NCI-H128 (cell line): Measurements from ENCODE around the gene TIGAR.

Source experiments
- DNase-seq: peaks from one replicate; lab custom pipeline; 2025; ENCODE audit not compliant: unreplicated experiment; lab: John Stamatoyannopoulos, UW

The TIGAR gene

GRCh38 chr12:4375449-4375848, 54.4 kb downstream of the TIGAR start:
- no peak for DNase-seq

DNA sequence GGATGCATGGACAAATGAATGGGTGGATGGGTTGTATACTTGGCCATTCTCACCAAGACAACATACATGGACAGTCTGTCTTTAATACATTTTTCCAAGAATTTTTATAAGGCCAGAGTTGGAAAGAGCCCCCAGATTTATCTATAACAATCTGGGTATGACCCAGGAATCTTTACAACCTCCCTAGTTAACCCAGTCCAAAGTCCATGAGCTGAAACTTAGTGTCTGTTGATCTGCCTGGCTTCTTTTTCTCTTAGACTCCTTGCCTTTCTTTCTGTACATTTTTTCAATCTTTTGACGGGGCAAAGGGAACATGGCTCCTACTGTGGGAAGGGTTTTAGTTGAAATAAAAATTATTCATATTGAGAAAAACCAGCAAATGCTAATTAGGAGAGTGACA, 57.8 kb downstream of the TIGAR start:
- no peak for DNase-seq

DNA sequence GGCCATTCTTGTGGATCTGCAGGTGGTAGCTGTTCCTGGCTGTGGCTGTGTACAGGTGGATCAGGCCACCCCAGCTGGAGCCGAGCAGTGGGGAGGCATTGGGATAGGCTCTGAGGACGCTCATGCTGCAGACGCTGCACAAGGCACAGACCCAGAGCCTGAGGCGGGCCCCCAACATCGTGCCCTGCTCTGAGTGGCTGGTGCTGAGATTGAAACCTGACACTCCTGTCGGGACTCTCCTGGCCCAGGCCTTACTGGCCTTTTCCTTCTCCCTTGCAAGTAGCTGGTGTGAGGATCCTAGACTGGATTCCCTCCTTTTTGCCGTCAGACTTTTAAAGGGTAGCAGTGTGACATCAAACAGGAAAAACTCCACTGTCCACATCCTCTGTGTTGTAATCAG, 58.4 kb downstream of the TIGAR start, which contains the start of gene FGF23:
FGF23 (minus strand) TSS at position 308 of the 400 bp plus-strand sequence; CDS start at position 178, 130 bp downstream.
- no peak for DNase-seq

- DNase-seq: no peak
Observed at GRCh38 chr12:4380332-4380731, 59.3 kb downstream of the TIGAR start.

DNA sequence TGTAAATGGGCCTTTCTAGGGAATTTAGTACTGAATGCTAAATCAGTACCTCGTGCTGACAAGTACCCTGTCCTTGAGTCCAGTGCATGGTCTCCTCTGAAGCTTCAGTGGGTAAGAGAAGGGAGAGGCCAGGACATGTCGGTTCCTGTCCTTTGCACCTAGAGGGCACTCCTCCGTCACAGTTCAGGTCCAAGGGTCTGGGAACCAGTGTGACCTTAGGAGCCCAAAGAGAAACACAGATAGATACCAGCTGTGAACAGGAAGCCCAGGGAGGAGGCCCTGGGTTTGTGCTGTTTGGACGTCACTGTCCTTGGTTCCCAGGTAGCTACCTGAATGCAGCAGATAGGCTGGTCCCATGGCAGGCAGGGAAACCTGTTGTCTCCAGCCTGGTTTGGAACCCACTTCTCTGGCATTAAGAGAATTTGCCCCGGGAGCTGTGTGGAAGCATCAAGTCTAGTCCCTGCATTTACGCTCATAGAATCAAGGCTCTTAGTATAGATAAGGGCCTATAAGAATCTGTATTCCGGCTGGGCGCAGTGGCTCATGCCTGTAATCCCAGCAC, 62.4 kb downstream of the TIGAR start:
- DNase-seq: no peak

DNA sequence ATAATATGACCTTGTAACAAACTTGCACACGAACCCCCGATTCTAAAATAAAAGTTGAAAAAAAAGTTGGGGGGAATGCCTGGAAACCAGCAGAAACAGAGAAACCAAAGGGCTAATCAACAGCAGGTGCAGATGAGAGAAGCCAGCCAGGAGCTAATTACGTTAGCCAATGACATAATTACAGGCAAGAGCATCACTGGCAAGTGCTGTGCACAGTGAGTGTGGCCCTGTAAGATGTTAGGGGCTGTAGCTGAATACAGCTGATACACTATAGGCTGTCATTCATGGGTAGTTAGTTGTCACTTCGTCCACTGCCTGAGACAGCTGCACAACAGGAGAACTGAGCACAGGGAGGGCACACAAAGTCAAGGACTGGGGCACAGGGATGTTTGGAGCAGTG, 65.8 kb downstream of the TIGAR start:
- DNase-seq: no peak

GRCh38 chr12:4387607-4388006, 66.6 kb downstream of the TIGAR start:
- no peak for DNase-seq

DNA sequence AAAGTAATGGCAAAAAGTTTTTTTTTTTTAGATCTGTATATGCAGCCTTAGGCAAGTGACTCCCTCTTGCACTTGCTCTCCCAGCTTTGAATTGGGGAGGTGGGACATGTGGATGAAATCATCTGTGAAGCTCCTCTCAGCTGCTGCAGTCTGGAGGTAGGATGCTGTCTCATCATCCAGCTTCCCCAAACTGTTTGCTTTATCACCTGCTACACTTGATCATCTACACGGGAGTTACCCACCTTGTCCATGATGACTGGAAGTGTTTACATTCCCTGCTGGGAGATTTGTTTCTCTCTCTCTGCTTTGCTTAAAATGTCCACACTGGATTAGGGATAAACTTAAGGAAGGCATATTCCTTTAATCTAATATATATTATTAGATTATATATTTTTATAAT, 67.0 kb downstream of the TIGAR start:
- no peak for DNase-seq

- DNase-seq: no peak
Observed at GRCh38 chr12:4388662-4389061, 67.6 kb downstream of the TIGAR start.

GRCh38 chr12:4392223-4392742, 71.3 kb downstream of the TIGAR start:
- no peak for DNase-seq

DNA sequence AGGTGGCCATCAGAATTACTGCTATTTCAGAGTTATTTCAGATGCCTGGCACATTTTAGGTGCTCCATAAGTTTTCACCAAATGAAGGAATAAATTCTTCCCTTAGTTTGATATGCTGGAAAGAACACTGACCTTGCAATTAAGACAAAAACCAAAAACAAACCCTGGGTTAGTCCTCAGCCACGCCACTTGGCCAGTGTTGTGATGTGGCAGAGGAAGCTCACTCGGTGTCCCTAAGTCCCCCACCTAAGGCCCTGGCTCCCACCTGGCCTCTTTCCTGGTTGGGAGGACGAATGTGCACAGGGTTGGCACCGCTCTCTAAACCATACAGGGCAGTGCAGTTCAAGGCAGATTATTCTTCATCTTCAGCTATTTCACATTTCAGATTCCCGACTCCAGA, 72.2 kb downstream of the TIGAR start:
- DNase-seq: no peak

DNA sequence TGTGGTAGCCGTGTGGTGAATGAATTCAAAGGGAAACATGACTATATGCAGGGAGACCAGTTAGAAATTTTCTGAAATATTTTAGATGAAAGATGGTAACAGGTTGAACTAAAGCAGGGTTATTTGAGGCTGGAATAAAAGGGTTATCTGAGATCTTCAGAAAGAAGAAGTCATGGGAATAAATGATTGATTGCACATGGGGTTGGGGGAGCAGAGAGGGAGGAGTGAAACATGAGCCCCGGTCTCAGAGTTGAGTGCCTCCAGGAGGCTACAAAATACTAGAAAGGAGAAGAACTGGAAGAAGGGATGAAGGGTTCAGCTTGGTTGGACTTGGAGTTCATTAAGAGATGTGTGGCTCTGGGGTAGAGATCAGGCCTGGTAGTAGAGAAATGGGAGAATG, 74.8 kb downstream of the TIGAR start:
- DNase-seq: no peak

- no peak for DNase-seq
Observed at GRCh38 chr12:4401117-4401516, 80.1 kb downstream of the TIGAR start.

GRCh38 chr12:4402996-4403395, 82.0 kb downstream of the TIGAR start:
- DNase-seq: no peak
